ENCODE results near the gene MC1R. TPM values are rescaled to one million over a fixed set of nuclear protein-coding genes. Genes with fewer than 3 reads are reported as not detected.

Gene MC1R
- total RNA-seq, 2 experiments from 2014 or later = 8.3 to 22.3 TPM

DNA sequence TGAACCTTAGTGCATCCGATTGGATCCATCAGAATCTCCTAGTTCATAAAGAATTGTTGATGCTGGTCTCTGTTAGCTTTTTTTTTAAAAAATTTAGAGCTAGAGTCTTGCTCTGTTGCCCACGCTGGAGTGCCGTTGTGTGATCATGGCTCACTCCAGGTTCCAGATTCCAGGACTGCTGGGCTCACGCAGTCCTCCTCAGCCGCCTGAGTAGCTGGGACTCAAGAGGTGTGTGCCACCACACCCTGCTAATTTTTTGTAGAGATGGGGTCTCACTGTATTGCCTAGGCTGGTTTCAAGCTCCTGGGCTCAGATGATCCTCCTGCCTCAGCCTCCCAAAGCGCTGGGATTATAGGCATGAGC lies 37.3 kb upstream of the MC1R start:
- H3K27ac ChIP-seq (ENCODE audit: low read depth, low read length, poor library complexity, severe bottlenecking) = no peak overlapping the region
- H3K4me1 ChIP-seq (ENCODE audit: insufficient read depth, low read length, poor library complexity, severe bottlenecking) = no peaks in the 10 kb centered on the region
- TF ChIP-seq, protein P1, sequence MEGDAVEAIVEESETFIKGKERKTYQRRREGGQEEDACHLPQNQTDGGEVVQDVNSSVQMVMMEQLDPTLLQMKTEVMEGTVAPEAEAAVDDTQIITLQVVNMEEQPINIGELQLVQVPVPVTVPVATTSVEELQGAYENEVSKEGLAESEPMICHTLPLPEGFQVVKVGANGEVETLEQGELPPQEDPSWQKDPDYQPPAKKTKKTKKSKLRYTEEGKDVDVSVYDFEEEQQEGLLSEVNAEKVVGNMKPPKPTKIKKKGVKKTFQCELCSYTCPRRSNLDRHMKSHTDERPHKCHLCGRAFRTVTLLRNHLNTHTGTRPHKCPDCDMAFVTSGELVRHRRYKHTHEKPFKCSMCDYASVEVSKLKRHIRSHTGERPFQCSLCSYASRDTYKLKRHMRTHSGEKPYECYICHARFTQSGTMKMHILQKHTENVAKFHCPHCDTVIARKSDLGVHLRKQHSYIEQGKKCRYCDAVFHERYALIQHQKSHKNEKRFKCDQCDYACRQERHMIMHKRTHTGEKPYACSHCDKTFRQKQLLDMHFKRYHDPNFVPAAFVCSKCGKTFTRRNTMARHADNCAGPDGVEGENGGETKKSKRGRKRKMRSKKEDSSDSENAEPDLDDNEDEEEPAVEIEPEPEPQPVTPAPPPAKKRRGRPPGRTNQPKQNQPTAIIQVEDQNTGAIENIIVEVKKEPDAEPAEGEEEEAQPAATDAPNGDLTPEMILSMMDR (conservative IDR thresholded peaks at IDR 0.05; ENCODE audit: low read length) = no peak
- TF ChIP-seq EZH2phosphoT487 (IDR thresholded peaks at IDR 0.05; ENCODE audit: borderline replicate concordance, low read depth, low read length) = no peak
- no peak overlapping the region for H3K4me2 ChIP-seq (ENCODE audit: low read length)
- H3K9me2 ChIP-seq (ENCODE audit: insufficient read depth, low read length) = no peaks in the 10 kb centered on the region
- ChIA-PET POLR2A (interaction anchor here (0.6 kb wide), 2 partner anchors 8 to 73 kb away, joined by 4 to 5 read pairs; no protein-coding TSS in a partner anchor), CTCF (ENCODE audit: unreplicated experiment) (no interaction called here)
- no peak overlapping the region for H3K4me3 ChIP-seq (ENCODE audit: low read depth, low read length, poor library complexity, severe bottlenecking)
- H3K79me2 ChIP-seq (ENCODE audit: insufficient read depth, low read depth, low read length) = peaks cover 50% of the 10 kb centered on the region
- DNase-seq (ENCODE audit: low spot score) = no peak
- no peaks in the 10 kb centered on the region for H4K20me1 ChIP-seq (ENCODE audit: insufficient read depth, low read length)
- intact Hi-C loops (cut with micrococcal nuclease; ENCODE audit: unreplicated experiment) = no loop called here
- peaks cover 1% of the 10 kb centered on the region for H3K9me3 ChIP-seq (ENCODE audit: low read length)
- H2AFZ ChIP-seq (ENCODE audit: low read length) = no peak overlapping the region
- peaks cover 91% of the 10 kb centered on the region for H3K36me3 ChIP-seq (ENCODE audit: insufficient read depth, low read length)
- no TSS peak for BruUV-seq (replicated peaks)

DNA sequence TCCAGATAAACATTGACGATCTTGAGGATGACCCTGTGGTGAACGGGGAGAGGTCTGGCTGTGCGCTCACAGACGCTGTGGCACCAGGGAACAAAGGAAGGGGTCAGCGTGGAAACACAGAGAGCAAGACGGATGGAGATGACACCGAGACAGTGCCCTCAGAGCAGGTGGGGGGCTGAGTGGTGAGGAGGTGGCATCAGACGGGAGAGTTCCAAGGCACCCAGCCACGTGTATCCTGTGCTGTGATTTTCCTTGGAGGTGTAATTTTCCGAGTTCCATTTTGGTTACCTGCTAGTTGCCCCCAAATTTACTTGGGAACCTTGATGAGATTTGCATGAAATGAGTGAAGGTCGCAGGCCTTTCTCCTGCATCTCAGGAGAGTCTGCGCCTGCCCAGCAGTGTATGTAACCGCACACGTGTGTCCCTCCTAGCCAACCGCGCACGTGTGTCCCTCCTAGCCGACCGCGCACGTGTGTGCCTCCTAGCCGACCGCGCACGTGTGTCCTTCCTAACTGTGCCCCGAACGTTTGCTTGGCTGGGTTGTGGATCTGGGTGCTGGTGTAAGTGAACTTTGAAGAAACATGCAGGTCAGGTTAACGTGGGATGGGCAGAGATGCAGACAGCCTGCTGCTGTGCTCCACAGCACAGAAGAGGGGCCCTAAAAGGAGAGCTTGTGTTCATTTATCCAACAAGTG lies 35.2 kb upstream of the MC1R start:
- ChIA-PET CTCF (ENCODE audit: unreplicated experiment) (no interaction called here), POLR2A (no interaction called here)
- intact Hi-C loops (cut with micrococcal nuclease; ENCODE audit: unreplicated experiment) = no loop called here
- TF ChIP-seq, protein P1 (conservative IDR thresholded peaks at IDR 0.05; ENCODE audit: low read length) = no peak
- TF ChIP-seq EZH2phosphoT487 (IDR thresholded peaks at IDR 0.05; ENCODE audit: borderline replicate concordance, low read depth, low read length) = no peak
- BruUV-seq (replicated peaks) = no TSS peak
- H3K4me1 ChIP-seq (ENCODE audit: insufficient read depth, low read length, poor library complexity, severe bottlenecking) = no peaks in the 10 kb centered on the region
- no peak overlapping the region for H3K27ac ChIP-seq (ENCODE audit: low read depth, low read length, poor library complexity, severe bottlenecking)
- H3K4me3 ChIP-seq (ENCODE audit: low read depth, low read length, poor library complexity, severe bottlenecking) = no peak overlapping the region
- DNase-seq (ENCODE audit: low spot score) = no peak
- H2AFZ ChIP-seq (ENCODE audit: low read length) = no peak overlapping the region
- H3K79me2 ChIP-seq (ENCODE audit: insufficient read depth, low read depth, low read length) = peaks cover 28% of the 10 kb centered on the region; the same call in 1 of the 2 replicates
- no peak overlapping the region for H3K4me2 ChIP-seq (ENCODE audit: low read length)
- H3K36me3 ChIP-seq (ENCODE audit: insufficient read depth, low read length) = peaks cover 94% of the 10 kb centered on the region
- H4K20me1 ChIP-seq (ENCODE audit: insufficient read depth, low read length) = no peaks in the 10 kb centered on the region
- no peaks in the 10 kb centered on the region for H3K9me3 ChIP-seq (ENCODE audit: low read length)
- H3K9me2 ChIP-seq (ENCODE audit: insufficient read depth, low read length) = no peaks in the 10 kb centered on the region

DNA sequence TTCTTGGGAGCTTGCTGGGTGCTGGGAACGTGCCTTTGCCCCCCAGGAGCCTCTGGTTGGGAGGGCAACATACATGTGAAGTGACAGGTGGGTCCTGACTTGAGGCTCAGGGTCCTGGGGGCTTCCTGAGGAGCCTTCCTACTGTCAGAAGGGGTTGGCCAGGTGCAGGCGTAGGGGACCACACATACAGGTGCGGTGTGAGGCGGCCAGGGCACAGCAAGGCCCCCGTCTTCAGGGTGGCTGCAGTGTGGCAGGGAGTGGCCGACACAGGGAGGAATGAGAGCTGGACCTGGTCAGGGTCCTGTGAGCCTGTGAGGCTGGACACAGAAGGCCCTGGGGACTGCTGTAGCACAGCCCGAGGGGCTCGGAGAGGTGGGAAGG lies 34.6 kb upstream of the MC1R start:
- ChIA-PET POLR2A (no interaction called here), CTCF (ENCODE audit: unreplicated experiment) (no interaction called here)
- TF ChIP-seq, protein P1 (conservative IDR thresholded peaks at IDR 0.05; ENCODE audit: low read length) = no peak
- no peak for TF ChIP-seq EZH2phosphoT487 (IDR thresholded peaks at IDR 0.05; ENCODE audit: borderline replicate concordance, low read depth, low read length)
- H3K27ac ChIP-seq (ENCODE audit: low read depth, low read length, poor library complexity, severe bottlenecking) = no peak overlapping the region
- H2AFZ ChIP-seq (ENCODE audit: low read length) = no peak overlapping the region
- no TSS peak for BruUV-seq (replicated peaks)
- no peak overlapping the region for H3K4me2 ChIP-seq (ENCODE audit: low read length)
- no peaks in the 10 kb centered on the region for H3K9me3 ChIP-seq (ENCODE audit: low read length)
- no peaks in the 10 kb centered on the region for H3K9me2 ChIP-seq (ENCODE audit: insufficient read depth, low read length)
- H4K20me1 ChIP-seq (ENCODE audit: insufficient read depth, low read length) = no peaks in the 10 kb centered on the region
- DNase-seq (ENCODE audit: low spot score) = no peak
- no peaks in the 10 kb centered on the region for H3K4me1 ChIP-seq (ENCODE audit: insufficient read depth, low read length, poor library complexity, severe bottlenecking)
- H3K4me3 ChIP-seq (ENCODE audit: low read depth, low read length, poor library complexity, severe bottlenecking) = no peak overlapping the region
- H3K79me2 ChIP-seq (ENCODE audit: insufficient read depth, low read depth, low read length) = peaks cover 23% of the 10 kb centered on the region; the same call in 1 of the 2 replicates
- intact Hi-C loops (cut with micrococcal nuclease; ENCODE audit: unreplicated experiment) = no loop called here
- peaks cover 93% of the 10 kb centered on the region for H3K36me3 ChIP-seq (ENCODE audit: insufficient read depth, low read length)

All from OCI-LY7 (cell line).